22Rv1 (cell line): Measurements from ENCODE around the gene CCDC63.

Source experiments
- H3K27ac ChIP-seq: fragments of 450-650 bp; 2 replicates; pipeline ENCODE4 v1.5.1; 2017
- CTCF ChIP-seq: fragments of 450-650 bp; IDR thresholded peaks from 2 replicates; pipeline ENCODE4 v1.5.1; 2017; ENCODE audit warnings: mild to moderate bottlenecking
- ZFX ChIP-seq: fragments of 450-650 bp; IDR thresholded peaks from 2 replicates; pipeline ENCODE4 v1.6.1; 2017; ENCODE audit warnings: antibody characterized with exemption, borderline replicate concordance

The CCDC63 gene

GRCh38 chr12:110813285-110813684, 33.5 kb upstream of the CCDC63 start:
- no peak overlapping the region for H3K27ac ChIP-seq
- no peak for TF ChIP-seq CTCF

- no peak for TF ChIP-seq CTCF
- TF ChIP-seq ZFX, result no peak
Measured at GRCh38 chr12:110813756-110814155, 33.0 kb upstream of the CCDC63 start.

GRCh38 chr12:110816248-110816647, 30.5 kb upstream of the CCDC63 start:
- H3K27ac ChIP-seq, result no peak overlapping the region
- TF ChIP-seq CTCF (no peak), ZFX (no peak)

More at GRCh38 chr12:110813756-110814155, 33.0 kb upstream of the CCDC63 start:
- H3K27ac ChIP-seq, result no peak overlapping the region

GRCh38 chr12:110816779-110817178, 30.0 kb upstream of the CCDC63 start:
- TF ChIP-seq CTCF (no peak), ZFX (no peak)

GRCh38 chr12:110818511-110818910, 28.3 kb upstream of the CCDC63 start:
- no peak for TF ChIP-seq ZFX
- TF ChIP-seq CTCF, result no peak
- H3K27ac ChIP-seq, result no peak overlapping the region

More at GRCh38 chr12:110816779-110817178, 30.0 kb upstream of the CCDC63 start:
- H3K27ac ChIP-seq, result no peak overlapping the region

GRCh38 chr12:110819150-110819549, 27.6 kb upstream of the CCDC63 start:
- no peak for TF ChIP-seq CTCF
- no peak for TF ChIP-seq ZFX

GRCh38 chr12:110819646-110820045, 27.1 kb upstream of the CCDC63 start:
- TF ChIP-seq CTCF (no peak), ZFX (no peak)
- H3K27ac ChIP-seq, result no peak overlapping the region

More at GRCh38 chr12:110819150-110819549, 27.6 kb upstream of the CCDC63 start:
- H3K27ac ChIP-seq, result no peak overlapping the region
